ENCODE measurements around the gene ARL15.

The ARL15 gene

GRCh38 chr5:54282876-54283275 is 27.5 kb downstream of the ARL15 start:
- no peak for DNase-seq (ENCODE audit: low spot score)

- no peak for DNase-seq (ENCODE audit: low spot score)
Observed at GRCh38 chr5:54281960-54282692, 28.2 kb downstream of the ARL15 start.

- DNase-seq (ENCODE audit: low spot score) = no peak
Observed at GRCh38 chr5:54279960-54280359, 30.4 kb downstream of the ARL15 start.

GRCh38 chr5:54278979-54279717 is 31.2 kb downstream of the ARL15 start:
- DNase-seq (ENCODE audit: low spot score) = no peak

- no peak for DNase-seq (ENCODE audit: low spot score)
Observed at GRCh38 chr5:54278036-54278830, 32.1 kb downstream of the ARL15 start.

GRCh38 chr5:54276048-54276447 is 34.3 kb downstream of the ARL15 start:
- DNase-seq (ENCODE audit: low spot score) = no peak

GRCh38 chr5:54275361-54275760 is 35.0 kb downstream of the ARL15 start:
- DNase-seq (ENCODE audit: low spot score) = no peak

- DNase-seq (ENCODE audit: low spot score) = no peak
Observed at GRCh38 chr5:54274944-54275343, 35.4 kb downstream of the ARL15 start.

- no peak for DNase-seq (ENCODE audit: low spot score)
Observed at GRCh38 chr5:54273715-54274114, 36.7 kb downstream of the ARL15 start.

- DNase-seq (ENCODE audit: low spot score) = no peak
Observed at GRCh38 chr5:54272746-54273145, 37.6 kb downstream of the ARL15 start.

GRCh38 chr5:54270326-54270725 is 40.0 kb downstream of the ARL15 start:
- DNase-seq (ENCODE audit: low spot score) = no peak

- DNase-seq (ENCODE audit: low spot score) = no peak
Observed at GRCh38 chr5:54264574-54264973, 45.8 kb downstream of the ARL15 start.

- no peak for DNase-seq (ENCODE audit: low spot score)
Observed at GRCh38 chr5:54263447-54263846, 46.9 kb downstream of the ARL15 start.

GRCh38 chr5:54261596-54261995 is 48.8 kb downstream of the ARL15 start:
- DNase-seq (ENCODE audit: low spot score) = no peak

GRCh38 chr5:54259981-54260380 is 50.4 kb downstream of the ARL15 start:
- DNase-seq (ENCODE audit: low spot score) = no peak

- no peak for DNase-seq (ENCODE audit: low spot score)
Observed at GRCh38 chr5:54259090-54259489, 51.3 kb downstream of the ARL15 start.

- no peak for DNase-seq (ENCODE audit: low spot score)
Observed at GRCh38 chr5:54257366-54258118, 52.8 kb downstream of the ARL15 start.

GRCh38 chr5:54254482-54255198 is 55.7 kb downstream of the ARL15 start:
- no peak for DNase-seq (ENCODE audit: low spot score)

- DNase-seq (ENCODE audit: low spot score) = no peak
Observed at GRCh38 chr5:54251981-54252380, 58.4 kb downstream of the ARL15 start.

- no peak for DNase-seq (ENCODE audit: low spot score)
Observed at GRCh38 chr5:54249210-54250028, 61.0 kb downstream of the ARL15 start.

- DNase-seq (ENCODE audit: low spot score) = no peak
Observed at GRCh38 chr5:54247226-54247625, 63.1 kb downstream of the ARL15 start.
